Measurements from ENCODE around the gene ATP2B2.

ATP2B2 gene

GRCh38 chr3:10377148-10377725 lies 128.1 kb downstream of the ATP2B2 start:
- in situ Hi-C loops (cut with MboI; ENCODE audit: low pct_unique_long_range_greater_than_20kb, low sequenced_read_pairs, unreplicated experiment): no loop called here
- TF ChIP-seq CTCF (IDR thresholded peaks at IDR 0.05; ENCODE audit: extremely low read depth, insufficient read depth, missing control alignments): no peak
- DNase-seq (ENCODE audit: low spot score): no peak

- in situ Hi-C loops (cut with MboI; ENCODE audit: low pct_unique_long_range_greater_than_20kb, low sequenced_read_pairs, unreplicated experiment): no loop called here
- DNase-seq (ENCODE audit: low spot score): no peak
- no peak for TF ChIP-seq CTCF (IDR thresholded peaks at IDR 0.05; ENCODE audit: extremely low read depth, insufficient read depth, missing control alignments)
Measured at GRCh38 chr3:10376353-10376752, 129.0 kb downstream of the ATP2B2 start.

- no peak for TF ChIP-seq CTCF (IDR thresholded peaks at IDR 0.05; ENCODE audit: extremely low read depth, insufficient read depth, missing control alignments)
- no peak for DNase-seq (ENCODE audit: low spot score)
- in situ Hi-C loops (cut with MboI; ENCODE audit: low pct_unique_long_range_greater_than_20kb, low sequenced_read_pairs, unreplicated experiment): no loop called here
Measured at GRCh38 chr3:10375296-10376053, 129.9 kb downstream of the ATP2B2 start.

GRCh38 chr3:10374311-10374710 lies 131.1 kb downstream of the ATP2B2 start:
- no peak for TF ChIP-seq CTCF (IDR thresholded peaks at IDR 0.05; ENCODE audit: extremely low read depth, insufficient read depth, missing control alignments)
- DNase-seq (ENCODE audit: low spot score): no peak
- in situ Hi-C loops (cut with MboI; ENCODE audit: low pct_unique_long_range_greater_than_20kb, low sequenced_read_pairs, unreplicated experiment): no loop called here

- no peak for DNase-seq (ENCODE audit: low spot score)
- no peak for TF ChIP-seq CTCF (IDR thresholded peaks at IDR 0.05; ENCODE audit: extremely low read depth, insufficient read depth, missing control alignments)
- in situ Hi-C loops (cut with MboI; ENCODE audit: low pct_unique_long_range_greater_than_20kb, low sequenced_read_pairs, unreplicated experiment): no loop called here
Measured at GRCh38 chr3:10373686-10374261, 131.6 kb downstream of the ATP2B2 start.

GRCh38 chr3:10371789-10372188 lies 133.6 kb downstream of the ATP2B2 start:
- DNase-seq (ENCODE audit: low spot score): no peak
- in situ Hi-C loops (cut with MboI; ENCODE audit: low pct_unique_long_range_greater_than_20kb, low sequenced_read_pairs, unreplicated experiment): no loop called here
- TF ChIP-seq CTCF (IDR thresholded peaks at IDR 0.05; ENCODE audit: extremely low read depth, insufficient read depth, missing control alignments): no peak

Data from GM13977 (cell line).